ENCODE results near the gene RNF130.

RNF130 gene
- total RNA-seq = 11.1 to 13.7 reads per million in 2 donors

GRCh38 chr5:180071531-180072255 lies at the start of gene RNF130:
Gene RNF130 (minus strand): TSS chr5:180071759. CDS start chr5:180071702, 57 bp downstream.
- DNase-seq = peak; percentile 62 to 85 (median 75)

- no peak for DNase-seq
Observed at GRCh38 chr5:180120237-180121101, 48.9 kb upstream of the RNF130 start.

GRCh38 chr5:180119903-180120236 lies 48.3 kb upstream of the RNF130 start:
- no peak for DNase-seq

- no peak for DNase-seq
Observed at GRCh38 chr5:180119031-180119902, 47.7 kb upstream of the RNF130 start.

- no peak for DNase-seq
Observed at GRCh38 chr5:180118391-180118791, 46.8 kb upstream of the RNF130 start.

- no peak for DNase-seq
Observed at GRCh38 chr5:180117000-180117725, 45.6 kb upstream of the RNF130 start.

GRCh38 chr5:180116077-180116999 lies 44.8 kb upstream of the RNF130 start:
- no peak for DNase-seq

GRCh38 chr5:180115326-180116076 lies 43.9 kb upstream of the RNF130 start:
- DNase-seq = no peak

- DNase-seq = no peak
Observed at GRCh38 chr5:180114304-180115003, 42.9 kb upstream of the RNF130 start.

GRCh38 chr5:180113660-180114303 lies 42.2 kb upstream of the RNF130 start:
- DNase-seq = no peak

- no peak for DNase-seq
Observed at GRCh38 chr5:180112181-180112861, 40.8 kb upstream of the RNF130 start.

GRCh38 chr5:180111273-180112002 lies 39.9 kb upstream of the RNF130 start:
- no peak for DNase-seq

- DNase-seq = no peak
Observed at GRCh38 chr5:180109920-180110319, 38.4 kb upstream of the RNF130 start.

- no peak for DNase-seq
Observed at GRCh38 chr5:180107005-180107404, 35.4 kb upstream of the RNF130 start.

GRCh38 chr5:180105827-180106312 lies 34.3 kb upstream of the RNF130 start:
- DNase-seq = no peak

GRCh38 chr5:180104168-180104530 lies 32.6 kb upstream of the RNF130 start:
- DNase-seq = no peak

- DNase-seq = no peak
Observed at GRCh38 chr5:180103487-180104167, 32.1 kb upstream of the RNF130 start.

Data from T-helper 2 cell (primary cell).